ENCODE results near the gene DTL. TPM values are rescaled to one million over a fixed set of nuclear protein-coding genes. Genes with fewer than 3 reads are reported as not detected.

The DTL gene
- total RNA-seq, 3 donors from 2014 or later, result 1.4 to 12.0 (median 3.2) TPM

GRCh38 chr1:212097360-212097759 lies 61.8 kb downstream of the DTL start:
- no peak for ATAC-seq
- H3K9me3 ChIP-seq, result no peaks in the 10 kb centered on the region
- no peak for DNase-seq
- intact Hi-C loops (cut with DNase I, micrococcal nuclease), result no loop called here
- H3K36me3 ChIP-seq (ENCODE audit: low read depth), result no peaks in the 10 kb centered on the region
- no peak overlapping the region for H3K4me3 ChIP-seq
- peaks cover 4% of the 10 kb centered on the region for H3K4me1 ChIP-seq (ENCODE audit: low read depth)
- no peak for TF ChIP-seq CTCF (IDR thresholded peaks at IDR 0.05)

- no peaks in the 10 kb centered on the region for H3K9me3 ChIP-seq
- ATAC-seq, result no peak
- peak in 1 of 3 donors; percentile 27 for DNase-seq
- no peak overlapping the region for H3K4me3 ChIP-seq
- H3K36me3 ChIP-seq (ENCODE audit: low read depth), result no peaks in the 10 kb centered on the region
- intact Hi-C loops (cut with DNase I, micrococcal nuclease), result no loop called here
- H3K4me1 ChIP-seq (ENCODE audit: low read depth), result peaks cover 4% of the 10 kb centered on the region
- no peak for TF ChIP-seq CTCF (IDR thresholded peaks at IDR 0.05)
These were observed 62.8 kb downstream of the DTL start for GRCh38 chr1:212098310-212098709.

GRCh38 chr1:212098771-212099170 lies 63.2 kb downstream of the DTL start:
- Histone ChIP-seq H3K4me3 (no peak overlapping the region), H3K4me1 (ENCODE audit: low read depth) (peaks cover 4% of the 10 kb centered on the region), H3K36me3 (ENCODE audit: low read depth) (no peaks in the 10 kb centered on the region), H3K9me3 (no peaks in the 10 kb centered on the region)
- intact Hi-C loops (cut with DNase I, micrococcal nuclease), result no loop called here
- DNase-seq (no peak), ATAC-seq (no peak)
- TF ChIP-seq CTCF (IDR thresholded peaks at IDR 0.05), result no peak

GRCh38 chr1:212101251-212101650 lies 65.7 kb downstream of the DTL start:
- Histone ChIP-seq H3K4me1 (ENCODE audit: low read depth) (peaks cover 18% of the 10 kb centered on the region), H3K9me3 (no peaks in the 10 kb centered on the region), H3K36me3 (ENCODE audit: low read depth) (no peaks in the 10 kb centered on the region), H3K4me3 (no peak overlapping the region)
- intact Hi-C loops (cut with DNase I, micrococcal nuclease), result no loop called here
- ATAC-seq, result no peak
- no peak for TF ChIP-seq CTCF (IDR thresholded peaks at IDR 0.05)
- DNase-seq, result no peak

GRCh38 chr1:212101735-212102134 lies 66.2 kb downstream of the DTL start:
- Histone ChIP-seq H3K4me3 (no peak overlapping the region), H3K9me3 (no peaks in the 10 kb centered on the region), H3K4me1 (ENCODE audit: low read depth) (peaks cover 18% of the 10 kb centered on the region), H3K36me3 (ENCODE audit: low read depth) (no peaks in the 10 kb centered on the region)
- TF ChIP-seq CTCF (IDR thresholded peaks at IDR 0.05), result no peak
- intact Hi-C loops (cut with DNase I, micrococcal nuclease), result no loop called here
- DNase-seq, result no peak
- ATAC-seq, result no peak

All from mucosa of descending colon (tissue), 3 donors.